ENCODE measurements around the gene MAP3K7.
"Not testable (repeated sequence)": the region's sequence is repeated elsewhere in the genome, so short reads cannot be mapped to it uniquely, and the experiment has no call there.

MAP3K7 gene

GRCh38 chr6:90578894-90579549, 7.8 kb downstream of the MAP3K7 start:
- no peak for DNase-seq (ENCODE audit: low spot score)

GRCh38 chr6:90575267-90575666, 11.6 kb downstream of the MAP3K7 start:
- DNase-seq (ENCODE audit: low spot score): no peak

GRCh38 chr6:90574610-90575009, 12.3 kb downstream of the MAP3K7 start:
- no peak for DNase-seq (ENCODE audit: low spot score)

GRCh38 chr6:90573624-90574023, 13.2 kb downstream of the MAP3K7 start:
- no peak for DNase-seq (ENCODE audit: low spot score)

GRCh38 chr6:90572856-90573255, 14.0 kb downstream of the MAP3K7 start:
- DNase-seq (ENCODE audit: low spot score): no peak

- no peak for DNase-seq (ENCODE audit: low spot score)
Observed at GRCh38 chr6:90569223-90569622, 17.6 kb downstream of the MAP3K7 start.

GRCh38 chr6:90567682-90568081, 19.2 kb downstream of the MAP3K7 start:
- DNase-seq (ENCODE audit: low spot score): not testable (repeated sequence)

- DNase-seq (ENCODE audit: low spot score): not testable (repeated sequence)
Observed at GRCh38 chr6:90562341-90562740, 24.5 kb downstream of the MAP3K7 start.

- no peak for DNase-seq (ENCODE audit: low spot score)
Observed at GRCh38 chr6:90559931-90560330, 26.9 kb downstream of the MAP3K7 start.

GRCh38 chr6:90557006-90557405, 29.9 kb downstream of the MAP3K7 start:
- DNase-seq (ENCODE audit: low spot score): no peak

GRCh38 chr6:90547991-90548390, 38.9 kb downstream of the MAP3K7 start:
- no peak for DNase-seq (ENCODE audit: low spot score)

- no peak for DNase-seq (ENCODE audit: low spot score)
Observed at GRCh38 chr6:90547079-90547478, 39.8 kb downstream of the MAP3K7 start.

GRCh38 chr6:90545448-90545847, 41.4 kb downstream of the MAP3K7 start:
- no peak for DNase-seq (ENCODE audit: low spot score)

GRCh38 chr6:90544741-90545140, 42.1 kb downstream of the MAP3K7 start:
- no peak for DNase-seq (ENCODE audit: low spot score)

GRCh38 chr6:90544081-90544480, 42.8 kb downstream of the MAP3K7 start:
- DNase-seq (ENCODE audit: low spot score): no peak

- DNase-seq (ENCODE audit: low spot score): no peak
Observed at GRCh38 chr6:90541221-90541620, 45.7 kb downstream of the MAP3K7 start.

GRCh38 chr6:90538278-90539046, 48.4 kb downstream of the MAP3K7 start:
- DNase-seq (ENCODE audit: low spot score): no peak

- DNase-seq (ENCODE audit: low spot score): no peak
Observed at GRCh38 chr6:90537723-90538258, 49.1 kb downstream of the MAP3K7 start.

- no peak for DNase-seq (ENCODE audit: low spot score)
Observed at GRCh38 chr6:90537027-90537426, 49.8 kb downstream of the MAP3K7 start.

GRCh38 chr6:90536520-90536919, 50.4 kb downstream of the MAP3K7 start:
- no peak for DNase-seq (ENCODE audit: low spot score)

GRCh38 chr6:90534337-90535025, 52.4 kb downstream of the MAP3K7 start:
- DNase-seq (ENCODE audit: low spot score): no peak

- DNase-seq (ENCODE audit: low spot score): no peak
Observed at GRCh38 chr6:90533615-90534336, 53.1 kb downstream of the MAP3K7 start.

Measured in LoVo (cell line).